ENCODE measurements around the gene SMARCD1. TPM values are rescaled to one million over a fixed set of nuclear protein-coding genes. Genes with fewer than 3 reads are reported as not detected.
A peak's percentile ranks its signal among the peaks of the same experiment; 100 is the strongest.

SMARCD1 gene
- total and polyA plus RNA-seq, 9 of the 15 experiments (the other 6 are each of a cell fraction or from before 2014, with no cell fraction given), result 0.86 to 91.7 (median 48.0) TPM

DNA sequence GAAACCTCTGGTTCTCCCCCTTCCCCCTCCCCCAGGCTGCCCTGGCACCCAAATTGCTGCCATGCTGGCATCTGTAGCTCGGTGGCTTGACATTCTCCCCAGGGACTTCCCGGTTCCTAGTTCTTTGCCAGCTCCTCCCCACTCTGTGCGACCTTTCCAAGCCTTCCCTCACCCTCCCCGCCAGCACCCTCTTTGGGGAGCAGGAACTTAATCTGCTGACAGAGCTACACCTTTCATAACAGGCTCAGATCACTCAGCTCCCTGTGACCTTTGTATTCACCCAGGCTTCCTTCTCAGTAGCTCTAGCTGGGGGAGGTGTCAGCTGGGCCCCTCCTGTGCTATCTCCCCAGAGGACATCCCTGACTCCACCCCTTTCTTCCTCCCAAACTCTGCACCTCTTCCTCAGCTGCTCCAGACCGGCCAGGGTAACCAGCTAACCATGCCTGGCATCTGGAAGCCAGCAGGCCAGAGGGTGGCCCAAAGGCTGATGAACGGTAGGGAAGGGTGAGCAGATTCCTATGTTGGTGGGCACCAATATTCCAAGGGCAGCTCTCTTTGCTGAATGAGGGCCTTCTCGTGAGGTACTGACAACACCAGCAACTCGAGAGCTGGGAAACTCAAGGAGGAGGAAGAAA is 25.1 kb downstream of the SMARCD1 start (continued):
- no peak for TF ChIP-seq ZNF764 (CRISPR knock-in tag; IDR thresholded peaks at IDR 0.05; ENCODE audit: low read depth)
- no peak for TF ChIP-seq FOXJ2 (tag; IDR thresholded peaks at IDR 0.05)
- TF ChIP-seq NR3C1 (CRISPR knock-in tag; IDR thresholded peaks at IDR 0.05), result no peak
- no peak for TF ChIP-seq ZNF57 (CRISPR knock-in tag; IDR thresholded peaks at IDR 0.05)
- no peak for TF ChIP-seq ZNF232 (CRISPR knock-in tag; IDR thresholded peaks at IDR 0.05)
- peak; percentile 37 for TF ChIP-seq TBP (optimal IDR thresholded peaks at IDR 0.05; ENCODE audit: low read depth, low read length)
- TF ChIP-seq GATAD2B (IDR thresholded peaks at IDR 0.05; ENCODE audit: borderline replicate concordance), result no peak
- TF ChIP-seq SIX5 (IDR thresholded peaks at IDR 0.05; ENCODE audit: borderline replicate concordance in 1 of 2, insufficient read depth in 1 of 2, low read depth in 1 of 2, low read length in 2 of 2), result no peak
- no peak for TF ChIP-seq PURB (CRISPR knock-in tag; IDR thresholded peaks at IDR 0.05; ENCODE audit: low read depth)
- TF ChIP-seq, protein P1, sequence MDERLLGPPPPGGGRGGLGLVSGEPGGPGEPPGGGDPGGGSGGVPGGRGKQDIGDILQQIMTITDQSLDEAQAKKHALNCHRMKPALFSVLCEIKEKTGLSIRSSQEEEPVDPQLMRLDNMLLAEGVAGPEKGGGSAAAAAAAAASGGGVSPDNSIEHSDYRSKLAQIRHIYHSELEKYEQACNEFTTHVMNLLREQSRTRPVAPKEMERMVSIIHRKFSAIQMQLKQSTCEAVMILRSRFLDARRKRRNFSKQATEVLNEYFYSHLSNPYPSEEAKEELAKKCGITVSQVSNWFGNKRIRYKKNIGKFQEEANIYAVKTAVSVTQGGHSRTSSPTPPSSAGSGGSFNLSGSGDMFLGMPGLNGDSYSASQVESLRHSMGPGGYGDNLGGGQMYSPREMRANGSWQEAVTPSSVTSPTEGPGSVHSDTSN (CRISPR knock-in tag; IDR thresholded peaks at IDR 0.05; ENCODE audit: low read depth), result no peak
- TF ChIP-seq, protein P1 (tag; conservative IDR thresholded peaks at IDR 0.05; ENCODE audit: low read depth), result 0 out of 2 replicates have a peak, but pooled peaks have one; percentile 18
- TF ChIP-seq EP300 (IDR thresholded peaks at IDR 0.05; ENCODE audit: low read length), result peak; percentile 31; the same call in 1 of the 2 replicates
- peak; percentile 24; the same call in 1 of the 2 replicates for TF ChIP-seq MAFF (IDR thresholded peaks at IDR 0.05; ENCODE audit: low read length)
- no peak for TF ChIP-seq BRCA1 (IDR thresholded peaks at IDR 0.05)
- TF ChIP-seq BRCA1 (CRISPR knock-in tag; IDR thresholded peaks at IDR 0.05), result no peak
- no peak for TF ChIP-seq SLC30A9 (CRISPR knock-in tag; IDR thresholded peaks at IDR 0.05)
- no peak for TF ChIP-seq STAT5B (CRISPR knock-in tag; IDR thresholded peaks at IDR 0.05)
- TF ChIP-seq PPARD (CRISPR knock-in tag; IDR thresholded peaks at IDR 0.05), result no peak
- no peak for TF ChIP-seq DEAF1 (CRISPR knock-in tag; IDR thresholded peaks at IDR 0.05)
- TF ChIP-seq TEAD4 (IDR thresholded peaks at IDR 0.05; ENCODE audit: low read length), result no peak
- TF ChIP-seq TEAD4 (CRISPR knock-in tag; IDR thresholded peaks at IDR 0.05; ENCODE audit: borderline replicate concordance), result no peak
- TF ChIP-seq MNT (conservative IDR thresholded peaks at IDR 0.05), result no peak
- TF ChIP-seq HEY1 (CRISPR knock-in tag; IDR thresholded peaks at IDR 0.05; ENCODE audit: borderline replicate concordance), result no peak
- no peak for TF ChIP-seq POU5F1 (IDR thresholded peaks at IDR 0.05; ENCODE audit: borderline replicate concordance, low read depth, low read length, partially characterized antibody)

All from K562 (cell line).